OCI-LY3 (cell line): ENCODE data around the gene CACNA1E.

Source experiments
- H2AFZ ChIP-seq: fragments of 200-600, 300-600 bp; shearing (Covaris generic); 2 replicates; pipeline ENCODE4 v1.6.0; 2014; ENCODE audit warnings: antibody characterized with exemption, low read depth, low read length
- H3K27ac ChIP-seq: fragments of 200-600, 300-600 bp; sonication (generic); 2 replicates; pipeline ENCODE4 v1.5.1; 2014; ENCODE audit warnings: mild to moderate bottlenecking, low read length, moderate library complexity, mixed read lengths
- H3K27me3 ChIP-seq: fragments of 200-600, 300-600 bp; sonication (generic); 2 replicates; pipeline ENCODE4 v1.6.1; 2014; ENCODE audit warnings: low read depth, low read length, mixed read lengths
- H3K36me3 ChIP-seq: fragments of 200-600, 300-600 bp; sonication (generic); replicated peaks from 2 replicates; pipeline ENCODE3; 2014; ENCODE audit warnings: low read depth, low read length, mixed read lengths
- H3K4me1 ChIP-seq: fragments of 300-600, 200-600 bp; sonication (generic); 2 replicates; pipeline ENCODE4 v1.6.1; 2014; ENCODE audit warnings: low read length, mixed read lengths
- H3K4me2 ChIP-seq: fragments of 200-600, 300-600 bp; sonication (generic); 2 replicates; pipeline ENCODE4 v1.6.1; 2014; ENCODE audit warnings: low read length, mixed read lengths
- H3K4me3 ChIP-seq: fragments of 300-600, 200-600 bp; sonication (generic); 2 replicates; pipeline ENCODE4 v1.5.1; 2014; ENCODE audit warnings: antibody characterized with exemption, mild to moderate bottlenecking, low read length, moderate library complexity
- H3K79me2 ChIP-seq: fragments of 300-600, 200-600 bp; shearing (Covaris generic); 2 replicates; pipeline ENCODE4 v1.6.1; 2014; ENCODE audit warnings: mild to moderate bottlenecking, low read length, mixed read lengths
- H3K9ac ChIP-seq: fragments of 300-600, 200-600 bp; shearing (Covaris generic); 2 replicates; pipeline ENCODE4 v1.6.0; 2014; ENCODE audit warnings: mild to moderate bottlenecking, low read length, moderate library complexity
- H3K9me3 ChIP-seq: fragments of 200-600, 300-600 bp; shearing (Covaris generic); 2 replicates; pipeline ENCODE4 v1.6.1; 2014; ENCODE audit warnings: low read length, mixed read lengths; ENCODE audit not compliant: insufficient read depth
- H4K20me1 ChIP-seq: fragments of 200-600, 300-600 bp; sonication (generic); 2 replicates; pipeline ENCODE4 v1.6.1; 2016; ENCODE audit warnings: low read length, mixed read lengths; ENCODE audit not compliant: insufficient read depth
- CTCF ChIP-seq: fragments of 200-600, 300-600 bp; sonication (generic); IDR thresholded peaks from 2 replicates; pipeline ENCODE4 v1.5.1; 2014; ENCODE audit warnings: antibody characterized with exemption, low read length, low read depth
- EZH2phosphoT487 ChIP-seq: fragments of 200-600 bp; shearing (Covaris generic); IDR thresholded peaks from 2 replicates; pipeline ENCODE4 v1.6.1; 2018; ENCODE audit warnings: antibody characterized with exemption, mixed run types, low read depth

The CACNA1E gene

GRCh38 chr1:181675918-181676190 is 192.5 kb downstream of the CACNA1E start:
- no peak overlapping the region for H3K4me3 ChIP-seq
- H3K9me3 ChIP-seq = no peaks in the 10 kb centered on the region
- H3K4me1 ChIP-seq = no peaks in the 10 kb centered on the region
- no peaks in the 10 kb centered on the region for H3K36me3 ChIP-seq
- no peak overlapping the region for H3K4me2 ChIP-seq
- no peak overlapping the region for H3K27ac ChIP-seq
- TF ChIP-seq CTCF = no peak
- TF ChIP-seq EZH2phosphoT487 = no peak
- H4K20me1 ChIP-seq = no peaks in the 10 kb centered on the region
- no peak overlapping the region for H3K9ac ChIP-seq
- H2AFZ ChIP-seq = no peak overlapping the region
- no peaks in the 10 kb centered on the region for H3K79me2 ChIP-seq
- peaks cover 45% of the 10 kb centered on the region for H3K27me3 ChIP-seq

GRCh38 chr1:181676269-181676668 is 193.0 kb downstream of the CACNA1E start:
- no peak overlapping the region for H3K4me2 ChIP-seq
- H3K79me2 ChIP-seq = no peaks in the 10 kb centered on the region
- no peak overlapping the region for H3K9ac ChIP-seq
- TF ChIP-seq EZH2phosphoT487 (no peak), CTCF (peak; percentile 64)
- no peak overlapping the region for H3K27ac ChIP-seq
- H2AFZ ChIP-seq = no peak overlapping the region
- H3K27me3 ChIP-seq = peaks cover 49% of the 10 kb centered on the region
- H3K9me3 ChIP-seq = no peaks in the 10 kb centered on the region
- no peak overlapping the region for H3K4me3 ChIP-seq
- no peaks in the 10 kb centered on the region for H3K4me1 ChIP-seq
- H4K20me1 ChIP-seq = no peaks in the 10 kb centered on the region
- H3K36me3 ChIP-seq = no peaks in the 10 kb centered on the region

GRCh38 chr1:181680332-181680731 is 197.0 kb downstream of the CACNA1E start:
- Histone ChIP-seq H4K20me1 (no peaks in the 10 kb centered on the region), H3K79me2 (no peaks in the 10 kb centered on the region), H3K4me1 (no peaks in the 10 kb centered on the region), H2AFZ (no peak overlapping the region), H3K9me3 (no peaks in the 10 kb centered on the region), H3K36me3 (no peaks in the 10 kb centered on the region), H3K27ac (no peak overlapping the region), H3K4me3 (no peak overlapping the region), H3K4me2 (no peak overlapping the region), H3K27me3 (peaks cover 58% of the 10 kb centered on the region), H3K9ac (no peak overlapping the region)
- no peak for TF ChIP-seq CTCF
- no peak for TF ChIP-seq EZH2phosphoT487

- Histone ChIP-seq H3K27me3 (peaks cover 62% of the 10 kb centered on the region), H3K4me1 (no peaks in the 10 kb centered on the region), H3K4me2 (no peak overlapping the region), H3K9me3 (no peaks in the 10 kb centered on the region), H3K4me3 (no peak overlapping the region), H3K79me2 (no peaks in the 10 kb centered on the region), H2AFZ (no peak overlapping the region), H3K36me3 (no peaks in the 10 kb centered on the region), H3K27ac (no peak overlapping the region), H4K20me1 (no peaks in the 10 kb centered on the region), H3K9ac (no peak overlapping the region)
- no peak for TF ChIP-seq EZH2phosphoT487
- no peak for TF ChIP-seq CTCF
These were observed 197.6 kb downstream of the CACNA1E start for GRCh38 chr1:181680871-181681270.
